CD4-positive, alpha-beta T cell treated with Interferon alpha-2 for 1 hour (primary cell): Measurements from ENCODE around the gene GALE.
A peak's percentile ranks its signal among the peaks of the same experiment; 100 is the strongest.
"Not testable (repeated sequence)": the region's sequence is repeated elsewhere in the genome, so short reads cannot be mapped to it uniquely, and the experiment has no call there.

Experiments
- DNase-seq, 2 donors: peaks; one replicate each; pipeline ENCODE4 v3.0.0-alpha.2; 2020 to 2022

GALE gene

DNA sequence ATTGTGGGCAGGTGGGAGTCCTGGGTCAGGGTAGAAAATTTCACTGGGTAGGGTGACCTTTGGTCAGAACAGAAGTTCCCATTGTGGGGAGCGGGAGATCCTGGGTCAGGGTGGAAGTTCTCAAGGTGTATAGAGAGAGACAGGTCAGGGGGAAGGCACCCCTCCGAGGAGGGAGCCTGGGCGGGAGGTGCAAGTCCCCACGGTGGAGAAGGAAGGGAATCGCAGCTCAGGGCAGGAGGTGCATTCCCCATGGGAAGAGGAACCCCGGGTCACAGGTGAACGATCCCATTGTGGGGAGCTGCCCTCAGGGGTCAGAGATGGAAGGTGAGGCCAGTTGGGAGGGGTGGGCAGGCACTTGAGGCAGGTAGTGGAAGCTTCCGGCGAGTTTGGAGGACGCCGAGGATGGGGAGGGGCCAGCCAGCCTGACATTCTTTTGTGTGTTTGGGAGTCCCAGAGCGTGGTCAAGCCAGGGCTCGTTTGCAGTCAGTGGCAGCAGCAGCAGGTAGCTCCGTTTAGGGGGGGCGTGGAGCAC is 9.0 kb downstream of the GALE start:
- peak in 1 of 2 donors; percentile 34 for DNase-seq

DNA sequence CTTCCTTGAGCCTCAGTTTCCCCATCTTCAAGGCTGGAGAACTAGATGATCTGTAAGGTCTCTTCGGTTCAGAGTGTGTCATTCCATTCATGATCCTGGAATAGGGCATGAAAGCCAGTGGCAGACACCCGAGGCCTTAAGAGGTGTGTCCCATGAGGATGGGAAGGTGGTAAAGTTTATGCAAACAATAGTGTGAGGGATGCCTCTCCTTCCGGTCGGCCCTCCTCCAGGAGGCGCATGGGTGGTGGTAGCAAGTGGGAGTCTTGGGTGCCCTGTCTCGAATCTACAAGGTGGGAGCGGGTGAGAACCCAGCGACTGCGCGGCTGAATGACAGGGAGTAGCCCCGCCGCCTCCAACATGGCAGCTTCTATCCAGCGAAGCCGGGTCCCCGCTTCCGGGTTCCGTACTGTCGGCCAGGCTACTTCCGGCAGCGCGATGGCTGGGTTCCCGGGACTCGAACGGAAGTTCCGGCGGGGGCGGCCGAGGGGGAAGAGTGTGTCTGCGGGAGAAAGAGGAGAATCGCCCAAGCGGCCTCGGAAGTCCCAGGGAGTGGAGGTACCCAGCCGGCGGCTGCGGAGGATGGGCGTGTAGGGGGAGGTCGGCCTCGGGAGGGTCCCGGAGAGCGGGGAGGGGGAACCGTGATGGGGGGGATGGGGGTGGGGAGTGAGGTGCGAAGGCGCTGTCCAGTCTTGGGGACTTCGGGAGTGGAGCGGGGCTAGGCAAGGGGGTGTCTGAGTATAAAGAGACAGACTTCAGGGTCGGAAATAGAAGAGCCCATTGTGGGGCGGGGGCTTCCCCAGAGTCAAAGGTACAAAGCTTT is 9.6 kb downstream of the GALE start, which contains the start of gene LYPLA2:
TSS of gene LYPLA2 (plus strand) at position 450 of the 820 bp plus-strand sequence. CDS start 1,538 bp downstream, outside the sequence.
- DNase-seq = peak; percentile 82 to 88

DNA sequence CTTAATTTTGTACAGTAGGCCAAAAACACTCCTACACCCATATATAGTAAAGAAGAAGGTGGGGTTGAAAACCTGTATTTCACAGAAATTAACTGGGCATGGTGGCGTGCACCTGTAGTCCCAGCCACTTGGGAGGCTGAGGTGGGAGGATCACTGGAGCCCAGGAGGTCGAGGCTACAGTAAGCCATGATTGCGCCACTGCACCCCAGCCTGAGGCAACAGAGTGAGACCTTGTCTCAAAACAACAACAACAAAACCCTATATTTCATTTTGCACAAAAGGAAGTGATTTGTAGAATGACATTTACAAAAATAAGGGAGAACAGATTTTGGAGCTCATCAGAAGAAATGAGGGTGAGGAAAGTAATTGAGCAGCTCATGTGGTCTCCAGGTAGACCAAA is 11.9 kb downstream of the GALE start:
- DNase-seq = no peak

- DNase-seq = no peak
Observed at GRCh38 chr1:23787701-23788100, 12.9 kb downstream of the GALE start.

DNA sequence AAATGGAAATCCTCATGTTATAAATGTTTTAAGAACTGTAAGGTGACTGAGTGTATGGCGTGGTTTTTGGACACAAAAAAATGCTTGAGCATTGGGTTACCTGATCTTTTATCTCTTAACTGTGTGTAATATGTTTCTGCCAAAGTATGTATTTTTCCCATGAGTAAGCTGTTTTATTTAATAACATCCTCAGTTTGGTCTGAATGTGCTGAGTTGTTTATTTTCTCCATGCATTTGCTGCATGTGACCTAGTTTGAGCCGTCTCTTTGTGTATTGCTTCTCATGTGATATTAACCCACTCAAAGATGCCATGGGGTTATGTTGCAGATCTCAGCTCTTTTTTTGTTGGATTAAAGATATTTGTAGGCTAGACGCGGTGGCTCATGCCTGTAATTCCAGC is 15.7 kb downstream of the GALE start:
- no peak for DNase-seq

DNA sequence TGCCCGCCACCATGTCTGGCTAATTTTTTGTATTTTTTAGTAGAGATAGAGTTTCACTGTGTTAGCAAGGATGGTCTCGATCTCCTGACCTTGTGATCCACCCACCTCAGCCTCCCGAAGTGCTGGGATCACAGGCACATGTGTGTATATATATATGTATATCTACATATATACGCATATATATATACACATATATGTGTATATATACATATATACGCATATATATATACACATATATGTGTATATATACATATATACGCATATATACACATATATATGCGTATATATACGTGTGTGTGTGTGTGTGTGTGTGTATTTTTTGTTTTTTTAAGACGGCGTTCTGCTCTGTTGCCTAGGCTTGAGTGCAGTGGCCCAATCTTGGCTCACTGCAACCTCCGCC is 17.4 kb downstream of the GALE start:
- not testable (repeated sequence) for DNase-seq

DNA sequence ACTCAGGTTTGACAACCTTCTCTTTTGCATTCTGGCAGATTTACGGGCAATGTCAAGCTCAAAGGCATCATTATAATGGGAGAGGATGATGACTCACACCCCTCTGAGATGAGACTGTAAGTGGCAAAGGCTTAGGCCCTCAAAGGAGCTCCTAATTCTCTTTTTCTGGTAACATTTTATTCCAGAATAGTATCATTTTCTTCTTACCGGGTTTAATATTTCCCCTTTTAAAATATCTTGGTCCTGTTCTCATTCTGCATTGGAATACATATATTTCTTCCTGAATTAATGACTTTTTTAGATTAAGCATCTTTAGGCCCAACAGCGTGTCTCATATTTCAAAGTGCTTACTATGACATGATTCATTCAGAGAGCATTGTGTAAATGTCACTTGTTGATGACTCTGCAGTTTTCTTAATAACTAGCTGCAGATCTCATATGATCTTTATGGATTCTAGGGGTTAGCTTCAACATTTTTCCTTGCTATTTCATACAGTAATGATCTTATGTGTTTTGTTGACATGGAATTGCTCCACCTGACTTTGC is 20.7 kb downstream of the GALE start:
- no peak for DNase-seq

- DNase-seq = peak; percentile 85 to 88
Observed at GRCh38 chr1:23777979-23778814, 22.4 kb downstream of the GALE start, which contains the start of gene PITHD1. Gene PITHD1, plus strand, starts transcription at chr1:23778418. Its CDS starts 98 bp downstream, at chr1:23778516.

GRCh38 chr1:23776217-23776616 is 24.3 kb downstream of the GALE start:
- no peak for DNase-seq

DNA sequence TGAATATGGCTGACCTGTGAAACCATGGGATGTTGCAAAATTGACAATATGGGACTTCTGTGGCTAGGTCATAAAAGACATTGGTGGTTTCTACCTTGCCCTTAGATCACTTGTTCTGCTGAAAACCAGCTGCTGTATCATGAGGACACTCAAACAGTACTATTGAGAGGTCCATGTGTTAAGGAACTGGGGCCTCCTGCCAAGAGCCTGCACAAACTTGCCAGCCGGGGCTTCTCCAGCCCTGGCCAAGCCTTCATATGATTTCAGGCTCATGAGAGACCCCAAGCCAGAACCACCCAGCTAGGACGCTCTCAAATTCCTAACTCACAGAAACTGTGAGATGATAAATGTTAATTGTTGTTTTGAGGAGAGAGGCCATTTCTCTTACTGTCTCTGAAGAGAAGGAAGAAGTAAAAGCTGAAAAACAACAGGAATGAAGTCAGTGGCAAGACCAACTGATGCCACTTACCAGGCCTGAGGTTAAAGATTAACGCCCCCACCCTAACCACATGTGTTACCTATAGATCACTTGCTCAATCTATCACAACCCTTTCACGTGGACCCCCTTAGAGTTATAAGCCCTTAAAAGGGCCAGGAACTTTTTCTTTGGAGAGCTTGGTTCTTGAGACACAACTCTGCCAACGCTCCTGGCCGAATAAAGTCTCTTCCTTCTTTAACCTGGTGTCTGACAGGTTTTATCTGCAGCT is 26.2 kb downstream of the GALE start:
- no peak for DNase-seq

DNA sequence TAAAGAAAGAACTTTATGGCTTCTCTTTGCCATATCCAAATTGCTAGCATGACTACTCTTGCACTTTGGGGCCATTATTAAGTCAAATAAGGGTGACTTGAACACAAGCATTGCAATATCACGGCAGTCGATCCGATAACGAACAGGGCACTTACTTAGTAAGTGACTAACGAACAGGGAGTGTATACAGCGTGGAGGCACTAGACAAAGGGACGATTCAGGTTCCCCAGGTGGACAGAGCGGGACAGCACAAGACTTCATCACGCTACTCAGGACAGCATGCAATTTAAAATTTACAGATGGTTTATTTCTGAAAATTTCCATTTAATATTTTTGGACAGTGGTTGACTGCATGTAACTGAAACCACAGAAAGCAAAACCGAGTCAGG is 27.7 kb downstream of the GALE start:
- no peak for DNase-seq

- peak; percentile 82 to 87 for DNase-seq
Observed at GRCh38 chr1:23772049-23772853, 28.3 kb downstream of the GALE start.

GRCh38 chr1:23768733-23769132 is 31.8 kb downstream of the GALE start:
- DNase-seq = no peak

DNA sequence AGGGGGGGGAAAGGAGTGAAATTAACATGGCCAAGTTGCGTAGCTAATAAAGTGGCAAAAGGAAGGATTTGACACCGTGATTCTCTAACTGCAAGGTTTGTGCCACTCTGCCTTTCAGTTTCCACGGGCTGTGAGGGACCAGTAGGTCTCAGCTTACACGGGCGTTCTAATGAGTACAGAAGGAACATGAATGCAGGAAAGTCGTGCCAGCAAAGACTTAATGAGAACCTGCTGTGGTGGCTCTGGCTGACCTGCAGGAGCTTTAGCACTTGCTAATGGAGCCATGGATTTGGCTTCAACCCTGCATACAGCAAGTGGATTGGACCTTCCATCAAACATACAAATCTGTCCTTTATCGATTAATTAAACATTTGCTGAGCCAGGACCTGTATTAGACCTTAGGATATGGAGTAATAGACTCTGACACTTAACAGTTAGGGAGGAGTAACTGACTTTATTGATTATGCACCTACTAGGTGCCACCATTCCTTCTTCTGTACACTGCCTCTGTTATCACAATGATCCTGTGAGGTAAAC is 37.4 kb downstream of the GALE start:
- no peak for DNase-seq

- DNase-seq = no peak
Observed at GRCh38 chr1:23759277-23759676, 41.3 kb downstream of the GALE start.

DNA sequence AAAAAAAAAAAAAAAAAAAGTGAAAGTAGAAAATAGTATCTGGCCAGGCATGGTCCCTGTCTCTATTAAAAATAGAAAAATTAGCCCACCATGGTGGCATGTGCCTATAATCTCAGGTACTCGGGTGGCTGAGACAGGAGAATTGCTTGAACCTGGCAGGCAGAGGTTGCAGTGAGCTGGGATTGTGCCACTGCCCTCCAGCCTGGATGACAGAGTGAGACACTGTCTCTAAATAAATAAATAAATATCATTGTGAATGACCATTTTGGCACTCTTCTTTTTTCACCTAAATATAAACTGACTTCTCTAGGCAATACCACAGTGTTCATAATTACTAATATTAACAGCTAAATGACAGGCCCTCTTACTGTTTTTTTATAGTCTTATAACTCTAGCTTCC is 42.7 kb downstream of the GALE start:
- DNase-seq = no peak

DNA sequence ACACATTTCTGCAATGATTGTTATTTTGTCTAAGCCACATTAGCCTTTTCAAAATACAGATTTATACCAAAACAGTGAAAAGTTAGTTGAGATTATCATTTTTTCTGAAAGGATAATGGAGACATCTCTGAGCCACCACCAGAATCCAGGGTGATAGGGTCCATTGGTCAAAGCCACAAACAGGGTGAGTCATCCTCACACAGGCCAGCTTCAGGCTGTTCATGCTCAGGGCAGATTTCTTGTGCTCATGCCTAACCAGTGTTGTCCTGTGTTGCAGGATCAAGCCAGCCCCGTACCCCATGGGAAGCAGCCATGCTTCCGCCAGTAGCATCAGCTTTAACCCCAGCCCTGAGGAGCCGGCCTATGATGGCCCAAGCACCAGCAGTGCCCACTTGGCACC is 43.9 kb downstream of the GALE start:
- DNase-seq = no peak

GRCh38 chr1:23752909-23753308 is 47.6 kb downstream of the GALE start:
- no peak for DNase-seq

GRCh38 chr1:23751815-23752200 is 48.7 kb downstream of the GALE start:
- no peak for DNase-seq

- DNase-seq = peak; percentile 48 to 59
Observed at GRCh38 chr1:23751050-23751814, 49.3 kb downstream of the GALE start.

DNA sequence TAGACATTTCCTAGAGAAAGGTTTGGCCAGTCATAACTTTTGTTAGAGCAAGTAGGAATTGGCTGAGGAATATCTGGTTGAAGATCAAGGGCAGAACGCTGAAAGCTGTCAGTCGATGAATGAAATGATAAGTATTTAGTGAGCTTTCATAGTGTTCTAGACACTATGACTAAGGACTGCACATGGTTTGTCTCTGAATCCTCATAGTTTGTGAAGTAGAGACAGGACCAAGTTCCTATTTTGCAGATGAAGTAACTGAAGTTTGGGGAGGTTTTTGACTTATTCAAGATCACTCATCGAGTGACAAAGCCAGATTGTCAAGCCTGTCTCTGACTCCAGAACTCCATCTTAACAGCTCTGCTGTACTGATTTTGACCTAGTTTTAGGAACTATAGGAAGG is 52.5 kb downstream of the GALE start:
- DNase-seq = no peak
